T-helper 1 cell (primary cell): Measurements from ENCODE around the gene VMO1.

Experiments used
- DNase-seq, 5 donors: peaks; one replicate each; pipeline ENCODE4 v3.0.0-alpha.2; 2012 to 2020

VMO1 gene

GRCh38 chr17:4751932-4752331 lies 34.2 kb downstream of the VMO1 start:
- no peak for DNase-seq

- no peak for DNase-seq
These were observed 35.6 kb downstream of the VMO1 start for GRCh38 chr17:4750606-4751005.

GRCh38 chr17:4748686-4749085 lies 37.5 kb downstream of the VMO1 start:
- no peak for DNase-seq

- DNase-seq, result peak in 1 of 5 donors; percentile 70
These were observed 38.3 kb downstream of the VMO1 start for GRCh38 chr17:4747847-4748246.

GRCh38 chr17:4744999-4745969 lies 40.9 kb downstream of the VMO1 start:
- DNase-seq, result no peak

- no peak for DNase-seq
These were observed 42.3 kb downstream of the VMO1 start for GRCh38 chr17:4743898-4744297.

- DNase-seq, result no peak
These were observed 42.9 kb downstream of the VMO1 start for GRCh38 chr17:4743216-4743615.

- DNase-seq, result no peak
These were observed 43.5 kb downstream of the VMO1 start for GRCh38 chr17:4742629-4743028.

GRCh38 chr17:4742133-4742532 lies 44.0 kb downstream of the VMO1 start:
- DNase-seq, result no peak

GRCh38 chr17:4741544-4741943 lies 44.6 kb downstream of the VMO1 start:
- DNase-seq, result no peak

GRCh38 chr17:4740584-4740983 lies 45.6 kb downstream of the VMO1 start:
- DNase-seq, result no peak

- DNase-seq, result no peak
These were observed 46.2 kb downstream of the VMO1 start for GRCh38 chr17:4740025-4740351.

GRCh38 chr17:4739122-4740024 lies 46.8 kb downstream of the VMO1 start, which contains the start of the genes CXCL16 and ZMYND15:
TSS of gene CXCL16 (minus strand) at chr17:4739928. CDS start at chr17:4739339, 589 bp downstream.
TSS of gene ZMYND15 (plus strand) at chr17:4739833. CDS start at chr17:4740549, 716 bp downstream.
- DNase-seq, result peak in 4 of 5 donors; percentile 33 to 68 (median 59)

GRCh38 chr17:4738136-4739121 lies 47.7 kb downstream of the VMO1 start:
- peak in 2 of 5 donors; percentile 10 to 17 for DNase-seq

- no peak for DNase-seq
These were observed 50.1 kb downstream of the VMO1 start for GRCh38 chr17:4735876-4736651.
